NCI-H226 (cell line): ENCODE measurements around the gene ELF4.
A peak's percentile ranks its signal among the peaks of the same experiment; 100 is the strongest.

Experiments used
- DNase-seq: peaks from one replicate; pipeline ENCODE4 v3.0.0-alpha.2; 2015

ELF4 gene

GRCh38 chrX:130111220-130112154 is 1.2 kb upstream of the ELF4 start:
- peak; percentile 11 for DNase-seq

GRCh38 chrX:130109429-130110378 is 593 bp downstream of the ELF4 start:
- no peak for DNase-seq

DNA sequence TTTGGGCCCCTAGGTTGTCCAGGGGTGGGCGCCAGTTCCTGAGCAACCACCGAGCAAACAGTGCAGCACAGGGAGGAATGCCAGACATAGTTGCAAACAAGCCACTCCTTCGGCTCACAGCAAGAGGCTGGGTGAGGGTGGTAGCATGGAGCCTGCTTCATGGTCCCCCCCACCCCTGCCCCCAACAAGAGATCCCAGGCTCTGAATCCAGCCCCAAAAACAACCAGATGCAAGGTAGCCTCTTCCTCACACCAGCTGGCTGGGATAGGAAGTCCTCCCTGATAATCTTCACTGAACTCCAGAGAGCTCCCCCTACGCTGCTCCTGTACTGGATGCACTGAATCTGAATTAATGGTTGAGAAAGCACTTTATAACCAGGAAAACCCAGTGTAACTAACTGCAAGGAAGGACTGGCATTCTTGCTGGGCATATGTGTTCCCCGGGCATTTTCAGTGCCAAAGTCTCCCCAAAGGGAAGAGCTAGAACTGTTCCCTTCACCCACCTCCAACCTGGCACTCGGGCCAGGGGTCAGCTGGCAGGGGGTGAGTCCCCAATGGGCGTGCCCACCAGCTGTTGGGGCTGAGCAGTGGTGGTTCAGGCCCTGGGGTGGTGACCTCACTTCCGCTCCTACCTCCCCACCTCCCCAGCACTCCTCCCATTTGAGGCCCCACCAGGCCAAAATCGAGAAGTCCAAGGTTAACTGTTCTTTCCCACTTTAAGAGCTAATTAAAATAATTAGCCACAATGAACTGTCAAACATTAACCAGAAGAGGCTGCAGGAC is 1.5 kb downstream of the ELF4 start:
- DNase-seq: peak; percentile 56

GRCh38 chrX:130106071-130106470 is 4.2 kb downstream of the ELF4 start:
- DNase-seq: no peak

GRCh38 chrX:130105244-130105643 is 5.1 kb downstream of the ELF4 start:
- DNase-seq: no peak

DNA sequence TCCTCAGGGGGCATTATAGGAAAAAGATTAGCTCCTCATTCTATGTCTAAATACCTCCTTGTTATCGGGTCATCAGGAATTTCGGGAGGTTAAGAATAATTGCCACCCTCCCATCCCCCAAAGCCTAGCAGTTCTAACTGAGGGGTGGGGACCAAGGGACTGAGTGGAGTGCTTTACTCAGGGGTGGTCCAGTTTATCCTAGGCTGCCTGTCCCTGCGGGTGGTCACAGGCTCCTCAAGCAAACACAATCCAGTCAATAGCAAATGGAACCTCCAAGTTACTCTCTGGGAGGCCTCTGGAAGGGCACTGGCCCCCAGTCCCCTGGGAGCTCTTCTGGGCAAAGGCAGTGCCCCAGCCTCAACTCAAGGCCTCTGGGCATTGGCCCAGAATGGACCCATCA is 6.7 kb downstream of the ELF4 start:
- no peak for DNase-seq

- DNase-seq: no peak
Observed at GRCh38 chrX:130100180-130100579, 10.1 kb downstream of the ELF4 start.

- no peak for DNase-seq
Observed at GRCh38 chrX:130098210-130098552, 12.1 kb downstream of the ELF4 start.

GRCh38 chrX:130097507-130098209 is 12.6 kb downstream of the ELF4 start:
- DNase-seq: no peak

DNA sequence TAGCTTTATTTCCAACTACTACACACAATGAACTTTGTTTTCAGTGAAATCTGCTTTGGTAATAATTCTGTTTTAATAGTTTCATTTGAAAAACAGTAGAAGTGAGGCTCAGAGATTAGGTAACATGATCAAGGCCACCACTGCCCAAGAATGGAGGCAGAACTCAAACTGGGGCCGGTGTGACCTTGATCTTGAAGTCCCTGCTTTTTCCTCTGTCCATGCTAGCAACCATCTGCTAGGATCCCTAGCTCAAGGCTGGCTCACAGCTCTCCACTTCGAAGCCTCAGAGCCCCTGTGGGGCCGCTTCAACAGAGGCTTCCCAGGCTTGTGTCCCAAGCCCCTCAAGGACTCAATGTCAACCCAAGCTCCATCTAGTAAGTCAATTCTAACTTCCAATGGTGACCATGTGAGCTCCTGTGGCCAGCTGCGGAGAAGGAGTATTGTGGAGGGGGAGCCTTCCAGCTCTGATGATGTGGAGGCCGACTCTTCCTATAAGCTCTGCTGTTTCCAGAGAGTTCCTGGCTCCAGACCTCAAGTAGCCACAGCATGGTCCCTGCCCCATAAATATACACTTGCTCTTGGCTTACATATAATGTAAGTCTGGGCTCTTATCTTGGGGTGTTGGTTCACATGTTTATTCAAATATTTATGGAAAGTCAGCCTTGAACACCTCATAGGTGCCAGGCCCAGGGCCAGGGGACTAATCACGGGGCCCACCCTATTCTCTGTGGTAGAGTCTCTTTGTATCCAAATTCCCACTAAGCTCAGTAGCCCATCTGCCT is 14.9 kb downstream of the ELF4 start:
- no peak for DNase-seq

GRCh38 chrX:130094696-130095095 is 15.6 kb downstream of the ELF4 start:
- DNase-seq: no peak

- no peak for DNase-seq
Observed at GRCh38 chrX:130093271-130093670, 17.0 kb downstream of the ELF4 start.

DNA sequence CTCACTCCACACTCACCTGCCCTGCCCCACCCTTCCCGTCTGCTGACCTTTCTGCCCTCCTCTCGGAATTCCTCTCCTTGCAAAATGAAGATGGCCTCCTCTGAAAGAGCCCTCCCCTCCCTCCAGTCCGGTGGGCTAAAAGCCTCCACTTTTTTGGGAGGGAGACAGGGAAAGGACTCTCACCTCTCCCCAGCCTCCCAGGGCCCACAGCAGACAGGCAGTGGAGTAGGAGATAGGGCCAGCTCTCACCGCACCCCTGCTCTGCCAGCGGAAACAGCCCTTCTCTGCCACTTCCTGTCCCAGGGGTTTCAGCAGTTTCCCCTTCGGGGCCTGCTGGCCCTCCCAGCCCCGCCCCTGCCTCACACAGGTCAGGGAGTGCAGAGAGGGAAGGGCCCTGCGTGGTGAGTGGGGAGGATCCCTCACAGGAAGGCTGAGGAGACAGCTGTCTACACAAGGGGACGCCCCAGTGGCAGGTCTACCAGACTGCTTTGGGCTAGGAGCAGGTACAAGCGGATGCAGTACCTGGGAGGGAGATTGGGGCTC is 18.2 kb downstream of the ELF4 start:
- no peak for DNase-seq

GRCh38 chrX:130090364-130090763 is 19.9 kb downstream of the ELF4 start:
- no peak for DNase-seq

DNA sequence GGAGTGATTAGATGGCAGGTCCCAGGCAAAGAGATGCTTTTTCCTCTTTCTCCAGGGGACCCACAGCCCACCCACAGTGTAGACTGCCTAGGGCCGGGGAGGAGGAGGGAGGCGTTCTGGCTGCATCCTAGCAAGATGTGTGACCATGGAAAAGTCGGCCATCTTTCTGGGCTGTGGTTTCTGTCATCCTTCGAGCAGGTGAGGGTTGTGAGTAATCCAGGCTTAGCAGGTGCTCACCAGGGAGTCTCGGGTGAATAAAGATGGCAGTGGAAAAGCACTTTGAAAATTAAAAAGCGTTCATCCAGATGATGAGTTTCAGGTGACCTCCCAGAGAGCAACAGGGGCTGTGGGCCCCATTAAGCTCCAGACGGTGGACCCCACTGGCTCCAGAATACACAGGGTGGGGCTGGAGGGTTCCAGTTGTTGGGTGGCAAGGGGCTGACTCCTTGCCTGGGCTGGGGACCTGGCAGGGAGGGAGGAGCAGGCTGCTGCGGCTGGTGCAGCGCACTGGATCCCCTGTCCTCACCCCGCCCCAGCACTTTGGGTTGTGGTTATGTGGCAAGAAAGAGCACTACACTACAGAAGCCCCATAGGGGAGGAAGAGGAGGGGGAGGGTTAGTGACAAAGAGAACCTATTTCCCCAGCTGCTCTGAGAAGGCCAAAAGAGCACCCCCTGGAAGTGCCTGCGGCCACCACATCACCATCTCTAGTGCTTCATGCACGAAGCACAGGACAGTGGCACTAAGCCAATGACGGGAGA is 23.7 kb downstream of the ELF4 start:
- DNase-seq: no peak

DNA sequence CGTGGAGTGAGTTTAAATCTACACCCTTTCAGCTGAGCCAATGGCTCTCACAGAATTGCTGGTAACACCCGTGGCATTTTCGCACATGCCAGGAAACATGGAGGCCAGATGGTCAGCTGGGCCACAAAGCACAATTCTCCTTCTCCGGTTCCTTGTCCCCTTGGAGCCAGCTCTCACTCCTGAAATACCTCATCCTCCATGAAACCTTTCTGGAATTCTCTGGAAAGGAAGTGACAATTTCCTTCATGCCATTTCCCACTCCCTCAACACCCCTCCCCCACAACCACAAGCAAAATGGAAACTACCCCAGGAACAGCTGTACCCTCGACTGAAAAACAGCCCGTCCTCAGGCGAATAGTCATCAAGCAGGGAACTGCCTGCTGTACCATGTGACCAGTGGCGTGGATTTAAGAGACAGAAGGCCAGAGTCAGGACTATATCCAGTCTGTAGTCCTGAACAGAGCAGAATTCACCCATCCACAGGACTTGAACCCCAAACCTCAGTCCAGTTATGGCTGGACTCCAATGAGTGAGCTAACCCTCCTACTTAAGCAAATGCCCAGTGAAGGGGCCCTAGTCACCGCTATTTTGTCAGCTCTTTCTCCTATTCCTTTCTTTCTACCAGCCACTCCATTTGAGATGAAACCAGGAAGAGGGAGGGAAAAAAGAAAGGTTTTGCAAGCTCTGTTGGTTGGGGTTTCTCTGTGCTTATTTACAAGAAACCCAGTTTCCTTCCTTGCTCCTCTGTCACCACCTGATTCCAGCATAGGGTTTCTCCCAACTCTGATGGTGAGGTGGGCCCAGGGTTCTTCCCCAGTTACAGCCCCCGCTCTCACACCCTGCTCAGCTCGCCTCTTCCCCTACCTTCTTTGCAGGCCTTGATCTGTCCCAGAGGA is 24.5 kb downstream of the ELF4 start:
- no peak for DNase-seq

- DNase-seq: no peak
Observed at GRCh38 chrX:130084631-130085237, 25.6 kb downstream of the ELF4 start.

DNA sequence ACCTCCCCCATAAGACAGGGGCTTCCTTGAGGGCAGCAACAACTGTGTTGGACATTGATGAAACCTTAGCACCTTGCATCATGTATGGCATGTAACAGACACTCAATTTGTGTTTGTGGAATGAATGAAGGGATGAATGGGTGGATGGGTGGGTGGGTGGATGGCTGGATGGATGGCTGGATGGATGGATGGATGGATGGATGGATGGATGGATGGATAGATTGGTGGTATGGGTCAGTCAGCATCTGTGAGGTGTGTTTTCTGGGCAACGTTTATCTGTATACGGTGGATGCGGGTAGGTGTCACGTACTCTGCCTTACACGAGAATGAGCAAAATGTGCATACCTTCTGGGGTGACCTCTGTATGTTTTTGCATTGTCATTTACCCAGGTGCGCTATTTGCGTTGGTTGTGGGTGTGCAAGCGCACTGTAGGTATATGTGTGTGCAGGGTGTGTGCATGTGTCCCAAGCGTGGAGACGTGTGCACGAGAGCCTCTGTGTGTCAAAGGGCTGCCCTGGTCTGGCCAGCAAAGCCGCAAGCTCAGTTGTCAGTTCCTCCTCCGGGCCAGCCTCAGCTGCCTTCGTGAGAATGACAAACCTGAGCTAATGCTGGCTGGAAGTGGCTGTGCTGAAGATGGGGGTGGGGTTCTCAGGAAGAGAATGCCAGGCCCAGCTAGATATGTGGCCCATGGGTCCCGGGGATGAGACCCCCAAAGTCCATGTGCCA is 26.5 kb downstream of the ELF4 start:
- DNase-seq: no peak
